ENCODE data around the gene LRP3. TPM values are rescaled to one million over a fixed set of nuclear protein-coding genes. Genes with fewer than 3 reads are reported as not detected.

LRP3 gene
- total and polyA plus RNA-seq, 2 donors from 2014 or later: 13.9 to 23.8 TPM

- TF ChIP-seq CTCF (IDR thresholded peaks at IDR 0.05; ENCODE audit: borderline replicate concordance, extremely low read depth, insufficient read depth): no peak
- DNase-seq (no peak), FAIRE-seq (no peak)
- Histone ChIP-seq H3K9ac (ENCODE audit: low read length in 3 of 3) (no peak overlapping the region), H3K4me3 (ENCODE audit: low read length in 3 of 3) (no peak overlapping the region), H3K36me3 (ENCODE audit: control insufficient read depth in 2 of 3, insufficient read depth in 3 of 3, low read length in 3 of 3) (peaks cover 0 to 5% (median 4%) of the 10 kb centered on the region in 3 donors), H3K27ac (ENCODE audit: low read depth in 2 of 2, low read length in 2 of 2) (no peak overlapping the region), H3K27me3 (ENCODE audit: control insufficient read depth, insufficient read depth, low read length) (no peaks in the 10 kb centered on the region), H3K9me3 (ENCODE audit: control insufficient read depth in 2 of 3, insufficient read depth in 1 of 3, low read length in 3 of 3) (no peaks in the 10 kb centered on the region), H3K4me1 (ENCODE audit: control insufficient read depth in 2 of 3, insufficient read depth in 2 of 3, low read depth in 1 of 3, low read length in 3 of 3) (no peaks in the 10 kb centered on the region)
- intact Hi-C loops (cut with DNase I): no loop called here
Measured at GRCh38 chr19:33201473-33201872, 7.3 kb downstream of the LRP3 start.

DNA sequence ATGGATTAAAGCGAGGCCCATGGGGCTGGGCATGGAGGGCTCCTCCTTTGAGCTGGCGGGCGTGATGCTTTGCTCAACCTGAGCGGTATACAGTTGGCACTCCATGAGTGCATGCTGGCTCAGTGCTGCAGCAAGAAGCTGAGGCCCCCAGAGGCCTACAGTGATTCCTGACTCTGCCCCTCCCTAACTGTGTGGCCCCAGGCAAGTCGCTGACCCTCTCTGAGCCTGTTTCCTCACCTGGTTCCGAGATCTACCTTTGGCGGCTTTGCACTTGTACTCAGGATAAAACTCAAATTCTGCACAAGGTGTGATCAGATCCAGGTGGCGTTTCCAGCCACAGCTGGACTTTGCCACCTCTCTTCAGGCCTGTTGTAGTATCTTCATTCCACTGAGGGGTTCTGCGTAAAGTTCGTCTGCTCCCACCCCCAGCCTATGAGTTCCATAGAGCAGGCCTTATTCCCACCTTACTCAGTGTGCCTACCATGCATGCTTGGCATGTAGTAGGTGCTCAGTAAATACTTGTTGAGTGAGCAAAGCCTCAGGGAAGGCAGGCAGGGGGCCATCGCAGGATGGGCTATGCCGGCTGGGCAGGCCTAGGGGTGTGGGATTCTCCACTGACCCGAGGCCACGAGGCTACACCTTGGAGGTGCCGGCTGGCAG lies 7.9 kb downstream of the LRP3 start:
- no peak overlapping the region for H3K9ac ChIP-seq (ENCODE audit: low read length in 3 of 3)
- no peak overlapping the region for H3K27ac ChIP-seq (ENCODE audit: low read depth in 2 of 2, low read length in 2 of 2)
- no peak for TF ChIP-seq CTCF (IDR thresholded peaks at IDR 0.05; ENCODE audit: borderline replicate concordance, extremely low read depth, insufficient read depth)
- no peak for DNase-seq
- H3K4me1 ChIP-seq (ENCODE audit: control insufficient read depth in 2 of 3, insufficient read depth in 2 of 3, low read depth in 1 of 3, low read length in 3 of 3): no peaks in the 10 kb centered on the region
- peaks cover 0 to 5% (median 4%) of the 10 kb centered on the region in 3 donors for H3K36me3 ChIP-seq (ENCODE audit: control insufficient read depth in 2 of 3, insufficient read depth in 3 of 3, low read length in 3 of 3)
- H3K27me3 ChIP-seq (ENCODE audit: control insufficient read depth, insufficient read depth, low read length): no peaks in the 10 kb centered on the region
- intact Hi-C loops (cut with DNase I): no loop called here
- H3K4me3 ChIP-seq (ENCODE audit: low read length in 3 of 3): no peak overlapping the region
- H3K9me3 ChIP-seq (ENCODE audit: control insufficient read depth in 2 of 3, insufficient read depth in 1 of 3, low read length in 3 of 3): no peaks in the 10 kb centered on the region
- no peak for FAIRE-seq

- H3K9me3 ChIP-seq (ENCODE audit: control insufficient read depth in 2 of 3, insufficient read depth in 1 of 3, low read length in 3 of 3): no peaks in the 10 kb centered on the region
- no peak for FAIRE-seq
- no peak overlapping the region for H3K4me3 ChIP-seq (ENCODE audit: low read length in 3 of 3)
- peaks cover 0 to 5% (median 4%) of the 10 kb centered on the region in 3 donors for H3K36me3 ChIP-seq (ENCODE audit: control insufficient read depth in 2 of 3, insufficient read depth in 3 of 3, low read length in 3 of 3)
- no peaks in the 10 kb centered on the region for H3K4me1 ChIP-seq (ENCODE audit: control insufficient read depth in 2 of 3, insufficient read depth in 2 of 3, low read depth in 1 of 3, low read length in 3 of 3)
- no peaks in the 10 kb centered on the region for H3K27me3 ChIP-seq (ENCODE audit: control insufficient read depth, insufficient read depth, low read length)
- no peak for TF ChIP-seq CTCF (IDR thresholded peaks at IDR 0.05; ENCODE audit: borderline replicate concordance, extremely low read depth, insufficient read depth)
- H3K27ac ChIP-seq (ENCODE audit: low read depth in 2 of 2, low read length in 2 of 2): no peak overlapping the region
- H3K9ac ChIP-seq (ENCODE audit: low read length in 3 of 3): no peak overlapping the region
- intact Hi-C loops (cut with DNase I): no loop called here
- DNase-seq: no peak
Measured at GRCh38 chr19:33202546-33203507, 8.7 kb downstream of the LRP3 start.

Data from kidney (tissue), 14 donors.